WERI-Rb-1 (cell line): Measurements from ENCODE around the gene FUOM.

Experiments used
- DNase-seq: peaks from one replicate; pipeline ENCODE4 v3.0.0-alpha.2; 2020
- H3K27ac ChIP-seq: fragments of 250-450 bp; sonication (Bioruptor Pico); 2 replicates; pipeline ENCODE4 v1.5.1; 2020; ENCODE audit warnings: mild to moderate bottlenecking, moderate library complexity
- H3K27me3 ChIP-seq: fragments of 250-450 bp; sonication (Bioruptor Pico); 2 replicates; pipeline ENCODE4 v1.5.1; 2021; ENCODE audit warnings: mild to moderate bottlenecking, low read depth, moderate library complexity; ENCODE audit not compliant: insufficient read depth, severe bottlenecking
- H3K36me3 ChIP-seq: fragments of 250-450 bp; sonication (Bioruptor Pico); 2 replicates; pipeline ENCODE4 v1.5.1; 2020; ENCODE audit warnings: mild to moderate bottlenecking, moderate library complexity
- H3K4me3 ChIP-seq: 2 replicates; pipeline ENCODE4 v1.5.1; 2011; ENCODE audit warnings: low read depth, mild to moderate bottlenecking, control low read depth, low read length
- H3K9me3 ChIP-seq: fragments of 250-450 bp; sonication (Bioruptor Pico); 2 replicates; pipeline ENCODE4 v1.5.1; 2021; ENCODE audit warnings: mild to moderate bottlenecking, moderate library complexity; ENCODE audit not compliant: severe bottlenecking
- TF ChIP-seq, protein P1 (sequence below): IDR thresholded peaks from 2 replicates; pipeline ENCODE4 v1.5.1; 2011; ENCODE audit warnings: low read depth, mild to moderate bottlenecking, control low read depth, inconsistent platforms, low read length

FUOM gene

DNA sequence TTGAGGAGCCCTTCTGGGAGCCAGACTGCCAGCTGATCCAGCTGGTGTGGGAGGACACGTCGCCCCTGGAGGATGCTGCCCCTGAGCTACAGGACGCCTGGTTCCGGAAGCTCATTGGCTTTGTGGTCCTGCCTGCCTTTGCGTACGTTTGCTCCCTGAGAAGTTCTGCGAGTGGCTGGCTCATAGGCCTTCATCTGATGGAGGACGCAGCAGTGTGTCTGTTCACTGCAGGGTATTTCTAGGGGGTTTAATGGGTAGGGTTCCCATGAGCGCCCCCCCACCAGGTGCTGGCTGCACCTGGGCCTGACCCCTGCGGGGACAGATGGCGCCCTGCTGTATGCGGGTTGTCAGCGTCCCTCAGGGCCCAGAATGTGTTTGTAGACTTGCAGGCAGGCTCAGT is 26.3 kb upstream of the FUOM start:
- H3K9me3 ChIP-seq: no peaks in the 10 kb centered on the region
- no peak overlapping the region for H3K4me3 ChIP-seq
- H3K27ac ChIP-seq: peak overlapping the region; percentile 59
- DNase-seq: no peak
- TF ChIP-seq, protein P1, sequence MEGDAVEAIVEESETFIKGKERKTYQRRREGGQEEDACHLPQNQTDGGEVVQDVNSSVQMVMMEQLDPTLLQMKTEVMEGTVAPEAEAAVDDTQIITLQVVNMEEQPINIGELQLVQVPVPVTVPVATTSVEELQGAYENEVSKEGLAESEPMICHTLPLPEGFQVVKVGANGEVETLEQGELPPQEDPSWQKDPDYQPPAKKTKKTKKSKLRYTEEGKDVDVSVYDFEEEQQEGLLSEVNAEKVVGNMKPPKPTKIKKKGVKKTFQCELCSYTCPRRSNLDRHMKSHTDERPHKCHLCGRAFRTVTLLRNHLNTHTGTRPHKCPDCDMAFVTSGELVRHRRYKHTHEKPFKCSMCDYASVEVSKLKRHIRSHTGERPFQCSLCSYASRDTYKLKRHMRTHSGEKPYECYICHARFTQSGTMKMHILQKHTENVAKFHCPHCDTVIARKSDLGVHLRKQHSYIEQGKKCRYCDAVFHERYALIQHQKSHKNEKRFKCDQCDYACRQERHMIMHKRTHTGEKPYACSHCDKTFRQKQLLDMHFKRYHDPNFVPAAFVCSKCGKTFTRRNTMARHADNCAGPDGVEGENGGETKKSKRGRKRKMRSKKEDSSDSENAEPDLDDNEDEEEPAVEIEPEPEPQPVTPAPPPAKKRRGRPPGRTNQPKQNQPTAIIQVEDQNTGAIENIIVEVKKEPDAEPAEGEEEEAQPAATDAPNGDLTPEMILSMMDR: no peak
- H3K27me3 ChIP-seq: no peaks in the 10 kb centered on the region
- no peaks in the 10 kb centered on the region for H3K36me3 ChIP-seq

- Histone ChIP-seq H3K27ac (no peak overlapping the region), H3K9me3 (no peaks in the 10 kb centered on the region), H3K27me3 (no peaks in the 10 kb centered on the region), H3K4me3 (no peak overlapping the region), H3K36me3 (no peaks in the 10 kb centered on the region)
- no peak for DNase-seq
- TF ChIP-seq, protein P1: no peak
Observed at GRCh38 chr10:133383551-133383950, 25.7 kb upstream of the FUOM start.

DNA sequence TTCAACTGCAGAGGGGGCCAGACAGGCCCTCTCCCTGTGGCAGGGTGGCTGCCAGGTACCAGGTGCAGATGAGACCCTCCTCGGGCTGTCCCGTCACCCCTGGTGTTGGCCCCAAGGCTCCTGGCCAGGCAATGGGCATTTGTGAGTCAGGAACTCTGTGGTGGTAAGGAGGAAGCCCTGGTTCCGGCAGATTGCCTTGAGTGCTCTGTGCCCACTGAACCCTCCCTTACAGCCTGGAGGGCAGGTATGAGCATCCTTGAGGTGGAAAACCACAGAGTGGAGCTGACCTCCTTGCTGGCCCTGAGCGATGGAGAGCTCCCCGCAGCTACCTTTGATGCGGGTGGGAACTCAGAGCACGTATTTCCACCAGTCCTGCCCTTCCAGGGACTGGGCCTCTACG is 23.2 kb upstream of the FUOM start:
- no peaks in the 10 kb centered on the region for H3K9me3 ChIP-seq
- no peak for DNase-seq
- no peaks in the 10 kb centered on the region for H3K36me3 ChIP-seq
- no peak overlapping the region for H3K27ac ChIP-seq
- TF ChIP-seq, protein P1: no peak
- no peak overlapping the region for H3K4me3 ChIP-seq
- no peaks in the 10 kb centered on the region for H3K27me3 ChIP-seq

DNA sequence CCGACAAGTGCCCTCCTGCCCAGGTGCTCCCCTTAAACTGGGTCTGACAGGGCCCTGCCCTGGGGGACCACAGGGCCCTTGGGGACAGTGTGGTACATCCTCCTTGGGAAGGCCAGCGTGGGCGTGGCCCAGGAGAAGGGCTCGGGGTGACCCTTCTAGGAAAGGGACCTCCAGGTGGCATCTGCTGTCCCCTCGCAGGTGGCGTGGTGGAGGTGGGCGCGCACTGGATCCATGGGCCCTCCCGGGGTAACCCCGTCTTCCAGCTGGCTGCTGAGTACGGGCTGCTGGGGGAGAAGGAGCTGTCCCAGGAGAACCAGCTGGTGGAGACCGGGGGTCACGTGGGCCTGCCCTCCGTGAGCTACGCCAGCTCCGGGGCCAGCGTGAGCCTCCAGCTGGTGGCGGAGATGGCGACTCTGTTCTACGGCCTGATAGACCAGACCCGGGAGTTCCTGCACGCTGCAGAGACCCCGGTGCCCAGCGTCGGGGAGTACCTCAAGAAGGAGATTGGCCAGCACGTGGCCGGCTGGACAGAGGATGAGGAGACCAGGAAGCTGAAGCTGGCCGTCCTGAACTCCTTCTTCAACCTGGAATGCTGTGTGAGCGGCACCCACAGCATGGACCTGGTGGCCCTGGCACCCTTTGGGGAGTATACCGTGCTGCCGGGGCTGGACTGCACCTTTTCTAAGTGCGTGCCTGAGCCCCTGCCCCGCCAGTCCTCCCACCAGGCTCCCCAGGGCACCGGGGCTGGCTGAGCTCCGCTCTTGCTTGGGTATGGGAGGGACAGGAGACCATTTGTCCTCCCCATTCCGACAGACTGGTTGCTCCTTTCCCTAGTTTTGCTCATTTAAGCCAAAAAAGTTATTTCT is 22.2 kb upstream of the FUOM start:
- Histone ChIP-seq H3K9me3 (no peaks in the 10 kb centered on the region), H3K4me3 (peak overlapping the region; percentile 43), H3K36me3 (no peaks in the 10 kb centered on the region), H3K27me3 (no peaks in the 10 kb centered on the region), H3K27ac (no peak overlapping the region; the same call in 1 of the 2 replicates)
- DNase-seq: no peak
- TF ChIP-seq, protein P1: no peak

- TF ChIP-seq, protein P1: no peak
- Histone ChIP-seq H3K36me3 (no peaks in the 10 kb centered on the region), H3K27ac (peak within 1 kb of the TSS; percentile 55), H3K9me3 (no peaks in the 10 kb centered on the region), H3K27me3 (no peaks in the 10 kb centered on the region), H3K4me3 (peak within 1 kb of the TSS; percentile 66)
- DNase-seq: peak; percentile 72
Observed at GRCh38 chr10:133379152-133379800, 21.5 kb upstream of the FUOM start, which contains the start of gene PAOX. Gene PAOX, plus strand, starts transcription at chr10:133379262. Its CDS starts 55 bp downstream, at chr10:133379317.
